Glomerular endothelial cell (primary cell): ENCODE measurements around the gene TMEFF2. TPM values are rescaled to one million over a fixed set of nuclear protein-coding genes. Genes with fewer than 3 reads are reported as not detected.
"Not testable (repeated sequence)": the region's sequence is repeated elsewhere in the genome, so short reads cannot be mapped to it uniquely, and the experiment has no call there.

ENCODE experiments used
- DNase-seq: peaks from one replicate; pipeline ENCODE4 v3.0.0-alpha.2; 2011; ENCODE audit warnings: low read depth, low spot score; ENCODE audit errors: extremely low read depth
- total RNA-seq: library from RNA; depleted of rRNA; stranded (reverse); fragments of >200 nt; gene quantifications from 2 replicates; pipeline ENCODE4 v1.2.3, GENCODE V29; 2015

TMEFF2 gene
- total RNA-seq, 1 donor from 2014 or later: not detected

DNA sequence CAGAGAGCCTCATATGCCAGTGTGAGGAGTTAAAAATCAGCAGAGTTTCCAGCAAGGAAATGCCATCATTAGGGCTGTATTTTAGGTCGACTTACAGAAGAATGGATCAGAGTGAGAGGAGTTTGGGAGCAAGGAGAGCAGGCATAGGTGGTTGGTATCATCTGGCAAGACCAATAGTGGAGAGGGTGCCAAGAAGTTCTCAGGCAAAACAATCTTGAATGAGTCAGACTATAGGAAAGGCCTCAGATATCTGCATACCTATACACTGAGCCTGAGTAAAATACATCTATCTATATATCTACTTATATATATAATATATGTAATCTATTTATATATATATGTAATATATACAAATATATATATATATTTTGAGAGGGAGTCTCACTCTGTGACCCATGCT lies 57.3 kb downstream of the TMEFF2 start:
- no peak for DNase-seq

DNA sequence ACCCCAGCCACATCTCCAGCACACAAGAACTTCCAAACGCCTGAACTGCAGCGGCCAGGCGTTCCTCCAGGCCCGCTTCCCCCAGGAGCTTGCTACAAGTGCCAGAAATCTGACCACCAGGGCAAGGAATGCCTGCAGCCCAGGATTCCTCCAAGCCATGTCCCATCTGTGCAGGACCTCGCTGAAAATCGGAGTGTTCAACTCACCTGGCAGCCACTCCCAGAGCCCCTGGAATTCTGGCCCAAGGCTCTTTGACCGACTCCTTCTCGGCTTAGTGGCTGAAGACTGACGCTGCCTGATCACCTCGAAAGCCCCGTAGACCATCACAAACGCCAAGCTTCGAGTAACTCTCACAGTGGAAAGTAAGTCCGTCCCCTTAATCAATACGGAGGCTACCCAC lies 62.1 kb downstream of the TMEFF2 start:
- not testable (repeated sequence) for DNase-seq

DNA sequence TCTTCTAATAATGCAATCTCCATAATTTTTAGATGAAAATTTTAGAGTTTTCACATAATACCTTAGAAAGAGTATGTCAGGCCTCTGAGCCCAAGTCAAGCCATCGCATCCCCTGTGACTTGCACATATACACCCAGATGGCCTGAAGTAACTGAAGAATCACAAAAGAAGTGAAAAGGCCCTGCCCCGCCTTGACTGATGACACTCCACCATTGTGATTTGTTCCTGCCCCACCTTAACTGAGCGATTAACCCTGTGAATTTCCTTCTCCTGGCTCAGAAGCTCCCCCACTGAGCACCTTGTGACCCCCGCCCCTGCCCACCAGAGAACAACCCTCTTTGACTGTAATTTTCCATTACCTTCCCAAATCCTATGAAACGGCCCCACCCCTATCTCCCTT lies 64.4 kb downstream of the TMEFF2 start:
- not testable (repeated sequence) for DNase-seq

DNA sequence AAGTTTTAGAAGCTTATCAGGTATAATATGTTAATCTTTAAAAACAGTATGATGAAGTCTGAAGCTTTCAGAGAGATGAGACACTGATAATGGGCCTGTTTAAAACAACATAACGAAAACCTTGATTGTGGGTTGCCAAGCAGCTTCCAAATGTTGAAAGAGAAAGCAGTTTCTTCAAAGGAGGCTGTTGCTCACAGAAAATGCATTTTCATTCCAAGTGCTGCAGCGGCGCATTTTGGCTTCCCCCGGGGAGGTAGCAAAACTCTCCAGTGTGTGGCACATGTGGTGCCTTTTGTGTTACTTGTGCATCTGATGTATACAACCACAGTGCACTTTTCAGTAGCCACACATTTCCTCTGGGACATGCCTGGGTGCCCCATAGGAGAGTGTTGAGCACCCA lies 66.1 kb downstream of the TMEFF2 start:
- DNase-seq: no peak

DNA sequence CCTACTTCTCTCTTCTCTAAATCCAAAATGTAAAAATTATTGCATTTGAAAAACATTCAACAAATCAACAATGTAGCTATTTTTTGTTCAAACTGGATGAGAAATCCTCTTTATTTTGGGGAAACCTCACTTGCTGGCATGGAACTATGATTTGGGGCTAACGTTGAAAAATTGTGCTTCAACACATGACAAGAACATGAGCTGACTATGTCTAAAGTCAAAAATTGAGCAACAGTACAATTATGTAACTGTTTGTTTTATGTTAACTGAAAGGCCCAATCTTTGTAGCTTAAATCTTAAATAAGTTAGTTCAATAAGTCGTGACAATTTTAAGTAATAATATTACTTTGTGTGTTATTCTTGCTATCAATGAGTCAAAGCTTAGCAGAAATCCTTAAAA lies 67.3 kb downstream of the TMEFF2 start:
- no peak for DNase-seq

DNA sequence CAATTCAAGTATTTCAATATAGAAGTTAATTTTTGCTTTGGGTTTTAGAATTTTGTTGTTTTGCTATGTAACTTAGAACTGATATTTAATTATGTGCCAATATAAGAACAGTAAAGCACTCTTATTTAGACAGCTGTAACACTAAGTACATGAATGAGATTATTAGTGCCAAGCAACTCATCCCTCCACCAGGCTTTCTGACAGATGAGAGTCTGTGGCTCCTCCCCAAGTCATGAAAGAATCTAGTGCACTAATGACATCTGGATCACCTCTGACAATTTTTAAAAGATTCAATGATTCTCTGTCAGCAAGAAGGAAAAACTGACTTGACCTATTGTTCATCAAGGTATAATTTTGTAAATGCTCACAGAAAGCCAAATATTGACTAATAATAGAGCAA lies 67.8 kb downstream of the TMEFF2 start:
- DNase-seq: no peak

DNA sequence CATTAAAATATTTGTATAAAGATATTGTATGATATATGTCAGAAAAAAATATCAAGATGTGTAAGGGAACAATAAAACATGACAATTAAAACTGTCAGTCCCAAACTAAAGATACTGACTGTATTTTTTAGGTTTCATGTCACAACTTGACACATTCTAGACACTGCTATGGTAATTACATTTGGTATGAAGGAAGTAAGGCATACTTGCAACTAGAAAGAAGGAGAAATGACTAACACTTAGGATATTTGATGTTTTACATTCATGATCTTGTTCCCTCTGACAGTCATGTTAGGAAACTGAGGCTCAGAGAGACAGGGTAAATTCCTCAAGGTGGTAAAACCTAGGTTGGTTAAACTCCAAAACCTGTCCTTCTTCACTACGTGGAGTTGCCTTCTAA lies 68.3 kb downstream of the TMEFF2 start:
- DNase-seq: no peak

DNA sequence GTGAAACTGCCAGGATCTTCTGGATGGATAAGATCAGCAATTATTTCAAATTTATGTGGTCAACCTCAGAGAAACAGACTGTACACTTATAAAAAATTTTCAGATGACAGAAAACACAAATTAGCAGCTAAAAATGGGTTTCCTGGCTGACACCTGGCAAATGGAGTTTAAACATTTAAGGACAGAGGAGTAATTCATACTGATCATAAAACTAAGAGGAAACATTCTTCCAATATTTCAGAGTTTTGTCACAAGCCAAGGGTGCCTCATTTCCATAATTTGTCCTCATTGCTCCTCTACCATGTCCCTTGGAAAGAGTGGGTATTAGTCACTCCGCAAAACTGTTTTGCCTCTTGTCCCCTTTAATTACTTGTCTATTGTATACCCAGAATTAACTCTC lies 70.2 kb downstream of the TMEFF2 start:
- DNase-seq: no peak

DNA sequence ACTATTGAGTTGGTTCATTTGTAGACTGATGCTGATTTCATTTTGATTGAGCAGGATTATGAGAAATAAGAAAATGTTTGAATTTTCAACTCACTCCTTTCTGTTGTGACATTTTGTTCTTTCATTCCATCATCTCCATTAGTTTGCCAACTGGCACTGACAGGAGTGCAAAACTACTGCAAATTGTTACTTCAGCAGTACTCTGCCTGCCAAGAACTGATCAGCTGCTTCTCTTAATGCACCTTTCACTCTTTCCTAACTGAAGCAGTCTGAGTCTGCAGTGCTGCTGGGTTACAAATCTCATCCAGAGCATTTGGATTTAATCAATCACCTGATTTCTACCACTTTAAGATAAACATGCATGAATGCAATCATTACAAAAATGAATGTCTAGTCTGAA lies 70.9 kb downstream of the TMEFF2 start:
- no peak for DNase-seq

DNA sequence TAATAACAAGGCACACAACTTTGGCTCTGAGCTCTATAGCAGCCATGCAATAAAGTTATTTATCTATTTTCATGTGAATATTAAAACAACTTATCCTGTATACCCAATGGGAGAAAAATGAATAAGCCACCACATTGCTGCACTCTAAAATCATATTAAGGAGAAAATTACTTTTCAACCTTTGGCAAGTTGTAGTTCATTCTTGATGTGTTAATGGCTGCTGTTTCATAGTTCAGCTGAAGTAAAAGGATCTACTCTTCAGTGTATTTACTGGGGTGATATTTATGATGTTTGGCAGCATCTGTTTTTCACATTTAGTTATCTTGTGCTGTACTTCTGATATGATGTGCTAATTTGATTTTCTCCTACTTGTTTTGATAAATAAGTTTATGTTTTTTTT lies 71.8 kb downstream of the TMEFF2 start:
- DNase-seq: no peak

DNA sequence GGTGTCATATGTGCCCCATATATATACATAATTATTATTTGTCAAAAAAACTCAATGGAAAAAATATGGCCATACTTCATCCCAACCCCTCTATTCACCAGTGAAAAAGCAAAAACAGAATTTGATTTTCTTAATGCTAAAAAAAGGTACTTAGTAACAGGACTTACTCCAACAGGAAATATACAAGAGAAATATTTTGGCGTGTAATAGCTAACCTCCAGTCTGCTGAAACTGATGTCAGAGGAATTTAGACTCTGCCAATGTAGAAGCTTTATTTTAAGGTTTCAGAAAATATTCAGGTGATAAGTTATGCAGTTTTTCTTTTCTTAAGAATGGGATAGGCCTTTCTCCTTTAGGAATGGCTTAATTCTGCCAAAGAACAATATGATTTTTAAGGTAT lies 72.6 kb downstream of the TMEFF2 start:
- DNase-seq: no peak

DNA sequence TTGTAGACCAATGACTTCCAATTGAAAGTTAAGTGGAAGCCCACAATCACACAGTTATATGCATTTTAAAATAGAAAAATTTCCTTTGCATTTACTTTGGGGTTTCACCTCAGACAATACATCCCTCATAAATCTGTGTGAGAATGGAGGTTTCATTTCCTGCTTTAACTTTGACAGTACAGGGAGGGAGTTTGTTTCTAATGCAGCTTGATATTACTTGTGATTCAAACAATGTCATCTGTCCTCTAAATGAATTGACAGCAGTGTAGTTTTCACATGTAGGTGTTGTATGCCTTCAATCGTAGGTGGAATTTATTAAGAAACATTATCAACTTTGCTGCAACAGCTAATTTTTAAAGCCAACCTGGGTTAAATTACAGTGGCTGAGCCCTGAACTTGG lies 75.2 kb downstream of the TMEFF2 start:
- no peak for DNase-seq

DNA sequence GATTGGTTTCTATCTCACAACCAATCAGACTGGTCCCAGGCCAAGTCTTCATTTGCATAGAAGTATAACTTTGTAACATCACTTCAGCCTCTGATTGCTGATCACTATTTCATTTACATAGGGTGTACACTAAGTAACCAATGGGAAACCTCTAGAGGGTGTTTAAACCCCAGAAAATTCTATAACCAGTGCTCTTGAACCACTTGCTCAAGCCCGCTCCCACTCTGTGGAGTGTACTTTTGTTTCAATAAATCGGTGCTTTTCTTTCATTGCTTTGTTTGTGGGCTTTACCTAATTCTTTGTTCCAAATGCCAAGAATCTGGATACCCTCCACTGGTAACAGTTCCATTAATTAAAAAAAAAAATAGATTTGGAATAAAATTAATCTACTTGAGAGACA lies 77.0 kb downstream of the TMEFF2 start:
- DNase-seq: no peak

DNA sequence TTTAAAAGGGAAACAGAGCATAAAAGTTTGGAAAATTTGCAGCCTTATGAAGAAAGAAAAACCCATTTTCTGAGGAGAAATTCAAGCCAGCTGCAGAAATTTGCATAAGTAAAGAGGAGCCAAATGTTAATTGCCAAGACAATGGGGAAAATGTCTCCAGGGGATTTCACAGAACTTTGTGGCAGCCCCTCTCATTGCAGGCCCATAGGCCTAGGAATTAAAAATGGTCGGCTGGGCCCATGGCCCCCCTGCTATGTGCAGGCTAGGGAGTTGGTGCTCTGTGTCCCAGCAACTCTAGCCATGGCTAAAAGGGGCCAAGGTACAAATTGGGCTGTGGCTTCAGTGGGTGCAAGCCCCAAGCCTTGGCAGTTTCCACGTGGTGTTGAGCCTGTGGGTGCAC lies 83.2 kb downstream of the TMEFF2 start:
- DNase-seq: not testable (repeated sequence)

DNA sequence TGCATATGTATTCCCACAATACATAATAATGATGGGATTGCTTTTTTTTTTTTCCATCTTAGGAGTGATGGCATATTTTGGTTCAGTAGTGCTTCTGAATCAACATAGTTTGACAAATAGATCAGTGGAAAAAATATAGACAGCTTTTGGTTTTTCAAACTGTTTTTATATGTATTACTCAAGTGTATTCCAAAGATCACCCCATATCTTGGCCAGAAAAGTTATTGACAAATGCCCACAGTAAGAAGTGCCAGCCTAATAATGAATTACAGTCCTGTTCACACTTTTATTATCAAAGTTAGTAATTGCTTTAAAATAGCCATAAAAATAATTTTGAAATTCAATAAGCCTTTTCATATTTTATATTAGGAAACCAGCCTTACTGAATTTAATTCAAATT lies 95.0 kb downstream of the TMEFF2 start:
- DNase-seq: no peak

DNA sequence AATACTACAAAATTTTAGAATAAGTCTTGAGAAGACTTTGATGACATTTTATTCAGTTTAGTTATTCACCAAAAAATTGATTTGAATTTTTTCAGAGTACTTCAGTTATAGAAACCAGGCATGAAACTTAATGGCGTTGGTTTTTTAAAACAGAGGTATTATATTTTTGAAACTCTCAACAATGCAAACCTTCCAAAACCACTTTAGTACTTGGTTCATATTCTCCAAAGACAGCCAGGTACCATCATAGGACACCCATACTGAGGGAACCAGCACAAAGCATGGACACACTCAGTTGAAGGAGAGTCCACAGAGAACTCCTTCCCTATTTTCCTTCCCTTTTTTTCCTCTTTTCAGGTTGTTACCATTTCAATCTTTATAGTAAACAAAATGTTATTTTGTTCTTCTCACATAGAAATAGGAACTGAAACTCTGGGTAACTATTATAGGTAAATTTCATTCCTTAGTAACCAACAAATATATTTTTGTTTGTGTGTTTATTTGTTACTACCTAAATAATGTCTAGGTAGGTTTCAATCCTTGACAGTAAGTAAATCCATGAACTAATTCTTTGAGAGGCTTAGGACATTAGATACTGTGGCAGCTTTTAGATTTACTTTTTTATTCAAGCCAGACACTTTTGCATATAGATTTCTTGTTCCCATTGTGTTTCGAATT lies 95.8 kb downstream of the TMEFF2 start:
- DNase-seq: no peak

DNA sequence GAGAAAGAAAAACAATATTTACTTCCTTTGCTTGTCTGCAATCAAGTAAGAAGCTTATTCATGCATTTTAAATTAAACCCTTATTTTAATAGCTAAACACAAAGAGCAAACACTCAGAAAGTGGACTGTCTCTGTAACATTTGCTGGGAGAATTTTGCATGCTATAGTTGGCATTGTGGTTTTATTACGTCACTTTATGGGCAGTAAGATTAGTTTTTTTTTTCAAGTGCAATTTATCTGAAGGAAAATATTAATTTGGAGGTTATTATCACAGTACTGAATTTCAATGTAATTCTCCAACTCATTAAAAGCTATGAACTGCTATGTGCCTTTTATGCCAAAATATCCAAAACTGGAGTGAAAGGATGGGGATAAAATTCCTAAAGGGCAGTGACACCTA lies 103.3 kb downstream of the TMEFF2 start:
- no peak for DNase-seq

DNA sequence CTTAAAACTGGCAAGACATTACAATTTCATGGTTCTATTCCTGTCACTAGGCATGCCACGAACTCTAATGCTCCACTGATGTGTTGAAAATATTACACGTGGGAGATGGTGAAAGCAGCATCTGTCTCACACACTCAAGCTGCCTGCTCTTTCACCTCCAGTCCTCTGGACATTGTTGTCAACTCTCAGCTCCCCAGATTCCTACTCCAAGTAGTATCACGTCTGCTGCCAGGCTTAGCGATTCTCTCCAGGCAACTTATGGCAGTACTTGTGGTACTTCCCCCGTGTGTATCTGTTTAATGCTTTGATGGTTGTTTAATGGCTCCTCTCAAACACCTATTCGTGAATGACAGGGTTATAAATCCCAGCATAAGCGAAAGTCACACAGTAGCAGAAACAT lies 103.8 kb downstream of the TMEFF2 start:
- no peak for DNase-seq

DNA sequence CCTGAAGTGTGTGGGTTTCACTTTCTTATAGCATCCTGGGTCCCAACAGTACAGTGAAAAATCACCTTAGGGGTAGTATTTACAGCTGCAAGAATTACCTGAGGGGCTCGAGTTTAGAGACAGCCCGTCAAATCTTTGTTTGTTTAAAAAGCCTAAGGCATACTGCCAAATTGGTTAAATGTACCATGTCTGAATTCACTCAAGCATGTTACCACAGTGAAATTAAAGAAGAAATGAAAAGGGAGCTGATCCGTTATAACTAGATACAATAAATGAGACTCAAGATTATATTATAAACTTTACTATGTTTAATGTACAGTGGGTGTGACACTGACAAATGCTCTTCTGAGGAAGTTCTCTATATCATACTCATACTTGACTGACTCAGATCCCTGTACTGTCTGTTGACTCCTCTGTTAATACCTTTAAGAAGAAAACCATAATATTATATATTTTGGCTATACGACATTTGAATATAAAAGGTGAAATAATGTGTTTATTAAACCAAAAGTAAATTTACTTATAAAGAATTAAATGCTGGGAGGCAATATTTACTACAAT lies 107.3 kb downstream of the TMEFF2 start:
- DNase-seq: no peak

DNA sequence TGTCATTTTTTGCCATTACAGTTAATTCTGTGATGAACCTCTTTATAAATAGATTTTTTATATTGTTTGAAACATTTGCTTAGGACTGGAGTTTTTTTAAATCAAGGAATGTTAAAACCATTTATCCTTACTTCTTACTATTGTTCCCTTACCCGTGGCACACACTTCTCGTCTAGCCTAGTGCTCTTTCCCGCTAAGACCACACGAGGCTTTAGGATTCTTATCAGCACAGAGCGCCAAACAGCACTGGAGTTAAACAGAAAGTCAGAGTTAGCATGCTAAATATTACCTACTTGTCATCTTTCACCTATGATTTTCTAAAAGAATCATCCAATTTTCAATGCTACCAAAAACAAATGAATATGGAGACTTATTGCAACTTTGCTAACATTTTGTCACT lies 112.6 kb downstream of the TMEFF2 start:
- DNase-seq: no peak

DNA sequence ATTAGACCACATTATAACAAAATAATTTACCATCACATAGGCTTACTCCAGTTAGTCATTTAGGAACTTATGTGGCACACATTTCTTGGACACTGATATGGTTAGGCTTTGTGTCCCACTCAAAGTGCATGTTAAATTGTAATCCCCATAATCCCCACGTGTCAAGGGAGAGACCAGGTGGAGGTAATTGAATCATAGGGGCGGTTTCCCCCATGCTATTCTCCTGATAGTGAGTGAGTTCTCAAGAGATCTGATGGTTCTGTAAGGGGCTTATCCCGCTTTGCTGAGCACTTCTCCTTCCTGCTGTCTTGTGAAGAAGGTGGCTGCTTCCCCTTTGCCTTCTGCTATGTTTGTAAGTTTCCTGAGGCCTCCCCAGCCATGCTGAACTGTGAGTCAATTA lies 114.6 kb downstream of the TMEFF2 start:
- DNase-seq: not testable (repeated sequence)

DNA sequence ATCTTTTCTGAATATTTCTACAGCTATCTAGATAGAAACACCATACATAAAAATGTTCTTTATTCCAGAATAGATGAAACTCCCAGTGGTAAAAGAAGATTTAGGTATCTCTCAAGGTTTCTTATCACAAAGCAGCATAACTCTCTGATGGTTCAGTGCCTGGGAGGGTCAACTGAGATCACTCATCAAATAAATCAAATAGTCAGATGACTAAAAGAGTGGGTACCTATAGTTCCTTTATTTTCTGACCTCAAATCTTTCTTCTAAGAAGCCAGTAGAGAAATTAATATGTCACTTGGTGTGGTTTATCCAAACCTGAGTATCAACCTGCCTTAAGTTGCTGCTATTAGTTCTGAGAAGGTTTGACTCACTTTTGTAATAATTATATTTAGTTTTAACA lies 120.9 kb downstream of the TMEFF2 start:
- no peak for DNase-seq

DNA sequence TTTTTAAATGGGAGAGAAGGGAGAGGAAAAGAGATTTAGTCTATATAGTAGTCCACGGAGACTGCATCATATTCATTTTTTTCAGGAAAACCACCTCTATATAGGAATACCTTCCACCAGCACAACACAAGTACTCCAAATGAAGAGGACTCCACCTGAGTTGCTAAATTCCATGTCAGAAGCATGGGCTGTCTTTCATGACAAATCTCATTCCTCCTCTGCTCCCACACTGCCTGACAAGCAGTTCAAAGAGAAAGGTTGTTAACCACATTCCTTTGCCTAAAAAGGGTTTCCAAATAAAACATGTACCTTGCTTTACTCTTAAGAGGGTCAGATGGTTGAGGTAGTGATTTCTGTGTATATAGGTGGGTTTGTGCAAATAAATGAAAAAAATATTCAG lies 122.0 kb downstream of the TMEFF2 start:
- no peak for DNase-seq
